NCI-H146 treated with DMSO at 0.1 percent for 48 hours (cell line): ENCODE results near the gene SKAP2.

Experiments
- DNase-seq: peaks from one replicate; lab custom pipeline; 2025; ENCODE audit not compliant: unreplicated experiment; lab: John Stamatoyannopoulos, UW

SKAP2 gene

DNA sequence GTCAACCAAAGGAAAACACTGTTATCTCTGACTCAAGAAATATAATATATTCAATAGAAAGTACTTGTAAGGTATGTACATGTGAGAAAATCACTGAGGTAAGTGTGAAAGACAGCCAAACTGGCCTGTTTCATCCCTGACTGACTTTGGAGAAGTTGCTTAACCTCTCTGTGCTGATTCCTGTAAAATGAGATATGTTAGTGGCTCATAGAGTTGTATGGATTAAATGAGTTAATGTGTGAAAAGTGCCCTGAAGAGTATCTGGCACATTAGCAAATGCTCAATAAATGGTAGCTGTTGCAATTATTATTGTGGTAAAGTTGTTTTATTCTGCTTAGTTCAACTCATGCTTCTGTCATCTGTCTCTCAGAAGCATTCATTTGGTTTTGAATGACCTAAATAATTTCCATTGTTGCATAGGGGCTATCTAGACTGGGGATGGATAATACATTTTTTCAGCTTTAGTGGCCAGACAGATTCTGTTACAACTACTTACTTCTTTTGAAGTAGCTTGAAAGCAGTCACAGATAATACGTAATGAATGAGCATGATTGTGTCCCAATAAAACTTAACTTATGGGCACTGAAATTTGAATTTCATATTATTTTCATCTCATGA lies 84.3 kb downstream of the SKAP2 start:
- DNase-seq, result no peak

DNA sequence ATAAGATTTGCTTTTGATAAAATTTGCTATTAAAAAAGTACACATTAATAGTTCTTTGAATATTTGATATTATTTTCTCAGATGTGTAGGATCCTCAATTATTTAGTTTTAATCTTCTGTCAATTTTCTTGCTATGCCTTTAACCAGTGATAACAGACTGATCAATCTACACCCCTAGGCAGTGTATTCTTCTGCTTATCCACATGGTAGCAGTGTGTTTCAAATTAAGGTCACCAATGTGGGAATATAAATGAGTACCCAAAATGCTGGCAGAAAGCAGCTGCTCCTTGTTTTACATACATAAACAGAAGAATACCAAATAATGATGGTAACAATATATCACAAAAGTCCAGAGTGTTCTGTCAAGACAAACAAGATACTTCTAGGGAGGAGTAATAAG lies 87.0 kb downstream of the SKAP2 start:
- DNase-seq, result no peak

DNA sequence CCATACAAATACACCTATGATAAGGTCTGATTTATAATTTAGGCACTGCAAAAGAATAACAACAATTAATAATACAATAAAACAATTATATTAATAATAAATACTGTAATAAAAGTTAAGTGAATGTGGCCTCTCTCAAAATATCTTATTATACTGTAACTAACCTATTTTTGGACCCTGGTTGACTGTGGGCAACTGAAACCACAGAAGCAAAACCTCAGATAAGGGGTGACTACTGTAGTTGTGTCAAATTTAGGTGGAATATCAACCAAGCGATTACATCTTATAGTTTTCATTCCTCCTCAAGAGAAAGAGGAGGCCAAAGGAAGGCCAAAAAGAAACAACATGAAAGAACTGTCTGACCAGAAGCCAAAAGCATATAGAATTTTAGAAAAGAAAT lies 103.9 kb downstream of the SKAP2 start:
- DNase-seq, result no peak

DNA sequence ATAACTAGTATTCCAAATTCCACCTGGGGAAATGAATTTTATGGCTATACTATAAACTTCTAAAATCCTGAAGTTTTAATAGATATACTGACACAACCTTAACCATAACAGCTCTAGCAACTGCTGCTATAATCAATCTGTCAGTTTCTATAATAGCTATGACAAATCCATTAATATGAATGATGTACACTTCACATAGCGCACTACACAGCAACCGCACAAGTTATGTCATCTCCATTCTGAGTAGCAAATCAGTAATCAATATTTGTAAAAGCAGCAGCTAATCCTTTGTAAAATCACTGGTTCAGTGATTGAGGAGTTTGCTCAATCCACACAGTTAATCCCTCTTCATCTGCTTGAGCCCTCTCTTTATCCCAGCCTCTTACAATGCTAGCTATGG lies 105.3 kb downstream of the SKAP2 start:
- no peak for DNase-seq

DNA sequence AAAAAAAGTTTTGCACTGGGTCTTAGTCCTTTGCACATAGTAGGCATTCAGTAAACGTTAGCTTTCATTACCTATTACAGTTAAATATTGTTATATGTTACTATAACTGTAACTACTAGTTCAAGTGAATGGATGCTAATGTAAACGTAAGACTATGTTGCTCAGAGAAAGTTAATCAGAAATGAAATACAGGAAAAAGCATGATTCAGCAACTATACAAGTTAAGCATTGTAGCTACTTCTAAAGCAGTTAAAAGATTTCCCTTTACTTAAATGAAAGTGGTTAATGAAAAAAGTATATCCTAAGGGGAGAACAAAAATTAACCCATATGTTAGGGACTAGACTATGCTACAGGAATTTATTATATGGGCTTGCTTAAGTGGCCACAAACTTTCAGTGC lies 121.2 kb downstream of the SKAP2 start:
- no peak for DNase-seq

DNA sequence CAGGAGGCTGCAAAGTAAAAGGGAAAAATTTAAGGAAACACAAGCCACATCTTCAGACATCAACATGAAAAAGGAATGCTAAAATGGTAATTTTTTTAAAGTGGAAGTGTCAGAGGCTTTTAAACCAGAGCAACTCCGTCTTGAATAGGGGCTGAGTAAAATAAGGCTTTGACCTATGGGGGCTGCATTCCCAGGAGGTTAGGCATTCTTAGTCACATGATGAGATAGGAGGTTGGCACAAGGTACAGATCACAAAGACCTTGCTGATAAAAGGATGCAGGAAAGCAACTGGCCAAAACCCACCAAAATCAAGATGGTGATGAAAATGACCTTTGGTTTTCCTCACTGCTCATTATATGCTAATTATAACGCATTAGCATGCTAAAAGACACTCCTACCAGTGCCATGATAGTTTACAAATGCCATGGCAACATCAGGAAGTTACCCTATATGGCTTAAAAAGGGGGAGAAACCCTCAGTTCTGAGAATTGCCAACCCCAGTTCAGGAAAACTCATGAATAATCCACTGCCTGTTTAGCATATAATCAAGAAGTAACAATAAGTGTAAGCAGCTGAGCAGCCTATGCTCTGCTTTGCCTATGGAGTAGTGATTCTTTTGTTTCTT lies 128.3 kb downstream of the SKAP2 start:
- no peak for DNase-seq

DNA sequence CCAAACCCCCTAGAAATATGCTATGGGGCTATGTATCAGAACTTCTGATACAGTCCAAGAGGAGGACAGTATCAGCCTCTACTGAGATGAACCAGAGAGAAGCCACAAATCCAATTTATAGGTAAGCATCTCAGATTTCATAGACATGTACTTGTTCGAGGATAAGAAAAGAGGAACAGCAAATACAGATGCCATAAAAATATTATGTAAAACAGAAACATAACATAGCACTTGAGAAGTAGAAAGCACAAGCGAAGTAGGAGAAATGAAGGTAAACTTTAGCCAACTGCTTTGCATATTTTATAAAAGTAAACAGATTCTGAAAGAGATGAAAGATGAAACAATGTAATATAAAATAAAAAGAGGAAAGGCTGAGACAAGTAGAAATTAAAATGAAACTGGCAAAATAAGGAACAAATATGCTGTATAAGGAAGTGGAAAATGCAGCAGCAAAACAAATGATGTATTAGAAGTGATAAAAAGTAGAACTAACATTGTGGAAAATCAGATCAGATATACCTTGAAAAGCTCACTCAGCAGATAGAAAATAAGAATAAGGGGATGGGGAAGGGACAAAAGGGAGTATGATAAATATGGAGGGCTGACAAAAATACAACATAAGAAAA lies 135.1 kb downstream of the SKAP2 start:
- no peak for DNase-seq

DNA sequence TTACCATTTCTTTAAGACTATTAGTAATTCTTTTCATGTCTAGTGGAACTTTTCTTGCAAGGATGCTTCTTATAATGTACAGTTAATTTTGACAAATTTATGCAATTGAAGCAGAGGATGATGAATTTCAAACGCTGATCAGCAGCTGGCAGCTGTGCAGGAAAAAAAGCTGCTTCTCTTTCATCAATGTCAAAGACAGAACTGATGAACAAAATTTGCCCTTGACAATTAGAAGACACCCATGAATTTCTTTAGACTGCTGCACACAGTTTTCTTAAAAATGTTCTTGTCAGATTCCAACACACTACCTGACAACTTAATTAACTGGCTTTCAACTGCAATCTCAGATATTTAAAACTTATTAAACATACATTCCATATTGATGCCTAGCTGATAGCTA lies 138.3 kb downstream of the SKAP2 start:
- no peak for DNase-seq

DNA sequence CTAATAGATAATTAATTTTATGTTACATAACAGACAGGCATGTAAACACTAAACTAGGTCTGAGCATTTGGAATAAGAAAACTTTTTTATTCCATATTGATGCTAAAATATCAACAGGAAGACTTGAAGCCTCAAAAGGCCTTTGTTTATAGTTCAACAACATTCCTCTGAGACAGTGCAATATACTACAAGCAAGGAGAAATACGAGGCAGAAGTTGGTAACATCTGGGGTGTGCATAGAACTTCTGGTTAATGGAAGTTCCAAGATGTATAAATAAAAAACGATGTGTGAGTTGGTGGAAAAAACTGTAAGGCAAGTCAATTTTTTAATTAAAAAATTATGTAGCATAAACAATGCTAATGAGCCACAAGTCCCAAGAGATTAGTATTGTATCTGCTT lies 139.6 kb downstream of the SKAP2 start:
- DNase-seq, result no peak

DNA sequence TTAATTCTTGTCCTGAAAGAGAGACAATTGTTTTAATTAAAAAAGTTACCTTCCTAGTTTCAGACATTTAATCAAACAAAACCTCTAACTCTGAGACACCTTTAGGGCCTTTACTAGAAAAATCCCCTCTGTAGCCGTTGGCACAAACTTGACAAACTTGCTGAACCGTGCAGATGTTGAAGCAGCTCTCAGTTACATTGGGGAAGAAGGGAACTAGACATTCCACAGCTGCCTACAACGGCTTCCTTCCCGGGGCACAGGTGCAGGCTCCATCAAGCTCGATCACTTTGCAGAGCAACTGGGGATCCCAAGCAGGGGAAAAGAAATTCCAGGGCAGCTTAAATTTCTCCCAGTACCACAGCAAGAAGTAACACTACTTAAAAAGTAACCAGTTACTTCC lies 141.3 kb downstream of the SKAP2 start:
- DNase-seq, result no peak

DNA sequence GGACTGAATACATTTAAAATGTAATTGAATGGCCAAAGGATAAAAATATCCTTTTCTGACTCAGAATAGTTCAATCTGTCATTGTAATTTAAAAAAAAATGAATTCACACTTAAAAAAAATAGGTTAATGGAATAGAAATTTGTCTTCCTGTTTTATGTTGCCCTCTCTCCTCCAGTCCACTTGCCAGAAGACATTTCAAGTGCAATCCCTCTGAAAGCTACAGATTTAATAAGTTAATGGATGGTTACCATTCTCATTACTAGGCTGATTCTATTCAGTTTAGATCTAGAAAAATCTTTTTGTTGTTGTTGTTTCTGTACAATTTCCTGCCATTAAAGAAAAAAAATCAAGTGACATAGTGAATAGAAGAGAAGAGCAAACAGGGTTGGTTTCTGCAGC lies 142.9 kb downstream of the SKAP2 start:
- no peak for DNase-seq

DNA sequence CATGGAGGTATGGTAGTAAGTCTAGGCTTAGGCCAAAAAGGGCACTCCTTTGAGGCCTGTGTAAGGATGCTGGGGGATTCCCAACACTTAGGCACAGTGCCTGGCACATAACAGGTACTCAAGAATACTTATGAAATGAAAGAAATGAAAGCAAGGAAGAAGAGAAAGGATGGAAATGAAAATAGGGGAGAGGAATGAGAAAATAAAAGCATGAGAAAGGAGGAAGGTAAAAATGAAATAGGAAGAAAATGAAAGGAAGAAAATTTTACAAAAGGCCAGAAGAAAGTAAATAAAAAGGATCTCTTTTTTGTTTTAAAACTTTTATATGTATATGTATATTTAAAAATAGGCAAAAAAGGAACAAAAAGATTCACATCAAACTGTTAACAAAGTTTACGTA lies 146.3 kb downstream of the SKAP2 start:
- no peak for DNase-seq

DNA sequence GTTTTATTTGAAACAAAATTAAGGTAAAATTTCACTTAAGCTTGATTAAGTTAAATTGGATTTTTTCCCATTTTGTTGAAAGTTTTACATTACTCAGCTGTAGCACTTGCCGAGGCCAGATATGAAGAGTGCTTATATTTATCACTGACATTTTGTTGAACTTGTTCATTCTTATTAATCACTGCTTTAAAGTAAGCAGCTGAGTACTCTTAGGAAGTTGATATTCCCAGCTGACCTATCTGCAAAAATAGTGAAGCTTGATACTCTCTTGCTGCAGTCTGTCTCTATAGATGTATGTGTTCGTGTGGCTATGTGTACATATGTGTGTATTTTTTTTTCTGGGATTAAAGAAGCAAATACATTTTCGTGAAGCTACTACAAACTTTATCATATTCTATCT lies 150.0 kb downstream of the SKAP2 start:
- DNase-seq, result no peak

DNA sequence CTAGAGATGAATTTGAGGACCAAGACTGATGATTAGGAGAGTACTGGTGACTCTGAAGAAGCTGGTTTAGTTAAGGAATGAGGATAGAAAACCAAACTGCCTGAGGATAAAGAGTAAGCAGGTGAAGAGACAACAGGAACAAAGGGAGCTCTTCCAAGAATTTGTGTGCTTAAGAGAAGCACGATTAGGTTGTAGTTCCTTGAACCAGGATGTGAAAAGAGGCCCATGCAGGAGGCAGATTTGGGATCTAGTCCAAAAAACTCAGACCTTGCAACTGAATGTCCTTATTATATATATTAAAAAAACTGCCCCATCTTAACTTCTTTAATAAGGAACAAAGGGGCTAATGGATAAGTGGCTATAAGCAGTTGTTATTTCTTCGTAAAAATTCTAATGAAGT lies 150.4 kb downstream of the SKAP2 start:
- no peak for DNase-seq

DNA sequence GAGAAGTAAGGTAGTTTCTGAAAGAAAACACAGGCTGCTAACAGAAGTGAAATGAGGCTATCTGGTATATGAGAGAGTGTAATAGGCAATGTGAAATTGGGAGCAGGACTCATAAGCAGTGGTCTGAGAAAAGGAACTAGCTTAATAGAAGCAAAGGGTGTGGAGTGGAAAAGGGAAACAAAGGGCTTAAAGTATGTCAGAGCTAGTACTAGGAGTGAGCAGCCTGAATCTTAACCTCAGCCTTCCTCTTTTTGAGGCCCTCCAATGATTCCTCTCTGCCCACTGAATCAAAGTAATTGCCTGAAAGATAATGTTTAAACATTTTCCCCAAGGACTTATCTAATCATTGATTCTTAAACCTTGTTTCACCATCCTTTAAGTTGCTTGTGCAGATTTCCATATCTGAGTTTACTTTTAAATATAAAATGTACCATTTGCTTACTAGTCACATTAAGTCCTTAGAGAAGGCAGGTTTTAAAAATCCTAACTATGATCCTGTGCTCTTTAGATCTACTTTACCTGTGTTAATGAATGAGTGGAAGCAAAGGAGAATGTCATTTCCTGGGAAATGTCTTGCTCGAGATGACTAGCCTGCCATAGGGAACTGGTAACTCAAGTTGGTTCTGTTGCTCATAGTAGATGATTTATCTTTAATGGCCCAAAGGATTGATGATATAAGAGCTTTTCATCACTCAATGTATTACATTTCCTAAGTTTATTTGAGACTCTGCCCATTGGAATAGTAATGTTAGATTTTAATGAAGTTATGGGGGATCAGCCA lies 155.0 kb downstream of the SKAP2 start:
- DNase-seq, result no peak

DNA sequence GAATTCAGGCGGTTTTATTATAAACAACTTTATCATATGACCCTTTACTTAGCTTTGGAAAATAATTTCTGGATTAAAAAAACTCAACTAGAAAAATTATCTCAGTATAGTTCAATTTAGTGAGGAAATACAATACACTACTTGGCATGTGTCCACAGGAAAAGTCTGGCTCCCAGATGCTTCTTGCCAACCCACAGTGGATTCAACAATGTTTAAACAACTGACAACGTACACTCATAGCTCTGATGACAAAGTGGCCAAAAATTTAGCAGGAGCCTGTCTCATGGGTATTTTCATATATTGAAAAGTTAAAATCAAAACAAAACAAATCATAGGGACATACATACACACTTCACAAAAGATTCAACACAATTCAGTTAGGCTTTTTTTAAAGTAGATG lies 158.8 kb downstream of the SKAP2 start:
- no peak for DNase-seq

DNA sequence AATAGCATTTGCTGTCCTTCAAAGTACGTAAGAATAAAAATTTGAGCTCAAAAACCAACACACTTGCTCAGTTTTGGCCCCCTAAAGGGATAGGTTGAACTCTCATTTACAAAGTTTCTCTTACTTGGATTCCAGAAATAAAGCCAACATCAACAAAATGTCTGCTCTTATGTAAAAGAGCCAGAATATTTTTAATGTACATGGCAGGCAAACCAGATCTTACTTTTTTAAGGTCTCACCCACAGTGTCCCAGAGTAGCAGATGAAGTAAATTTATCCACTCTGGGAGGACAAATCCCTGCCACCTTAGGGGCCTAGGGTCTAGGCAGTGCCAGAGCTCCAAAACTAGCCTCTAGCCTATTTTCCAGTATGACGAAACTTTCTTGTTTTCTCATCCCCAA lies 159.6 kb downstream of the SKAP2 start:
- DNase-seq, result no peak

DNA sequence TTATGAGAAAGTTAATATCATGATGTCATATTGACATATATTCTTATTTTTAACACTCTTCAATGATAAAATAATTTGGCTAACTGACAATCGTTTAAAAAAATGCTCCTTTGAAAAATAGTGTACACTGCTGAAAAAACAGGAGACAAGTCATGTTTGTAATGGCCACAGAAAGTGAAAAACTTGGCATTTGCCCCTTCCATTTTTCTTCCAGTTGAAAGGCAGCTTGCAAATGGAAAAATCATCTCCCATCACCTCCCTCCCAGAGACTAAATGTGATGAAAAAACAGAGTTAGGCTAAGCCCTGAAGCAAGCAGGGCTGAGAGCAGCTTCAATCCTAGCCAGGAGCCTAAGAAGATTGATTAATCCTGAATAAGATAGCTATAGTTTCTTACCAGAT lies 160.4 kb downstream of the SKAP2 start:
- no peak for DNase-seq

DNA sequence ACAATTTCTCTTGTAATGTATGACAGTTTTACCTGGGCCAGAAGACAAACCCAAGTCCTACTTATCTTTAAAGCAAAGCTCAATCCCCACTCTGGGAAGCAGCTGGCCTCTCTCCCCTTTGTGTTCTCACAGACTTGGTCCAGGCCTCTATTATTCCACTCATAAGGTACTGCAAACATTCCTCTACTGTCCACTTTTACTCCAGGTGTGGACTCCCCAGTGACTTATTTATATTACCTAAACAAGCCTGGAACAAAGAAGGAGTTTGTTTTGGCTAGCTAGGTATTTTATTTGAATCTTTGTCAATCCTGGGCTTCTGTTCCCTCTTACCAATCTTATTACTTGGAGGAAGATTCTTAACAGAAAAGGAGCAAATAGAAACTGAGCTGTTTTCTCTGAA lies 163.5 kb downstream of the SKAP2 start:
- DNase-seq, result no peak

DNA sequence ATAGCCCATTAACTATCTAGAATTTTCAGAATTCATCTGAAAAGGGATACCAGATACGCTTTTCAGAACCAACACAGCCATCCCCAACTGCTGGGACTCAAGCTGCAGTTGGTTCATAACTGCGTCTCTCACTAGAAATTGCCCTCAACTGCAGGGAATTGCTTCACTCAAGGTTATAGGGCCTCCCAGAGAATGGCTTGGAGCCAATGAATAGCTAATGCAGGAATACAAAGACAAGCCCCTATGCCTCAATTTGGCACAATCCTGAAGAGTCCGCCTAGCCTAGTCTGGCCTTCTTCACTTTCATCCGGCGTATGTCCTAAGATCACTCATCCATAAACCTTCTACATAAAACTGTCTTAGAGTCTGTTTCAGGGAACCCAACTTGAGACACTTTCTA lies 164.0 kb downstream of the SKAP2 start:
- no peak for DNase-seq

DNA sequence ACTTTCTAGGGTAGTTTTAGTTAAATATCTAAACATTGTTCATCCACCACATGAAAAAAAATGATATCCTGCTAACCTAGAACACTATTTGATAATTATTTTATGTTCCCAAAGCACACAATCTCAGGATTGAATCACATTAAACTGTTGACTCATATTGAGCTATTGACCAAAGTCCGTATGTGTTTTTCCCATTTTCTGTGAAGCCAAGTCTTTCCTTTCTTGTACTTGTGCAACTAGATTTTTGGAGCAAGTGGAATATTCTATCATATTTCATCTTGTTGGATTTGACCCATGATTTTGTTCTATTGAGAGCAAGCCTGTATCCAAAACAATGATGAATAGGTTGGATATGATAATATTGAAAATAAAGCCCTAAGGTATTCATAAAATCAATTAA lies 164.6 kb downstream of the SKAP2 start:
- DNase-seq, result no peak

DNA sequence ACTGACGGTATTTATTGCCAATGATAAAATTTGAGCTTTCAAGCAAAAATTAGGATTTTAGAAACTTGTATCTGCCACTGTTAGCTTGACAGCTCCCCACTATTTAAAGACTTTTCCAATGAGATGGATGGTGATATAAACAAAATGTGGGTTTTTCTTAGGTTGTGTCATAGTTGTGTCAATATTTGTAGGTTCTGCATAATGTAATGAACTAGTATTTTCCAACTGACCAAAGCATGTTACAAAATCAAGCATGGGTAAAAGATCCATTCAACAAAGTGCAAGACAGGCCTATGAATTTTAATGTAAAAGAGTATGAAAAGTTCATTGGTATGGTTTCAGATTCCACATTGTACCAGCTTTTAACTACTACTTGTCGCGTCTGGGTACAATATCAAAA lies 165.6 kb downstream of the SKAP2 start:
- DNase-seq, result no peak
